Activated CD8-positive, alpha-beta memory T cell treated with anti-CD3 and anti-CD28 coated beads for 24 hours (primary cell): ENCODE measurements around the gene NDUFB7.
"Not testable (repeated sequence)": the region's sequence is repeated elsewhere in the genome, so short reads cannot be mapped to it uniquely, and the experiment has no call there.

Source experiments
- DNase-seq: peaks from one replicate; pipeline ENCODE4 v3.0.0-alpha.2; 2020

NDUFB7 gene

GRCh38 chr19:14571695-14572490 is at the start of gene NDUFB7:
TSS of gene NDUFB7 (minus strand) at chr19:14572066. CDS start at chr19:14572000, 66 bp downstream.
- peak; percentile 94 for DNase-seq

- no peak for DNase-seq
Measured at GRCh38 chr19:14619404-14619803, 47.5 kb upstream of the NDUFB7 start.

GRCh38 chr19:14616407-14616806 is 44.5 kb upstream of the NDUFB7 start:
- DNase-seq = no peak

- no peak for DNase-seq
Measured at GRCh38 chr19:14615623-14616022, 43.8 kb upstream of the NDUFB7 start.

GRCh38 chr19:14614099-14614412 is 42.2 kb upstream of the NDUFB7 start:
- DNase-seq = no peak

- not testable (repeated sequence) for DNase-seq
Measured at GRCh38 chr19:14613399-14614098, 41.7 kb upstream of the NDUFB7 start.

GRCh38 chr19:14612657-14613056 is 40.8 kb upstream of the NDUFB7 start:
- DNase-seq = no peak

- DNase-seq = not testable (repeated sequence)
Measured at GRCh38 chr19:14612242-14612641, 40.4 kb upstream of the NDUFB7 start.

GRCh38 chr19:14611051-14611450 is 39.2 kb upstream of the NDUFB7 start:
- DNase-seq = no peak

- DNase-seq = no peak
Measured at GRCh38 chr19:14606627-14607026, 34.8 kb upstream of the NDUFB7 start.

GRCh38 chr19:14603990-14604387 is 32.1 kb upstream of the NDUFB7 start:
- DNase-seq = no peak

GRCh38 chr19:14599548-14600147 is 27.8 kb upstream of the NDUFB7 start:
- no peak for DNase-seq

GRCh38 chr19:14595558-14595957 is 23.7 kb upstream of the NDUFB7 start:
- no peak for DNase-seq

GRCh38 chr19:14589433-14589832 is 17.6 kb upstream of the NDUFB7 start:
- DNase-seq = not testable (repeated sequence)

GRCh38 chr19:14585187-14585586 is 13.3 kb upstream of the NDUFB7 start:
- not testable (repeated sequence) for DNase-seq

- DNase-seq = not testable (repeated sequence)
Measured at GRCh38 chr19:14584372-14584771, 12.5 kb upstream of the NDUFB7 start.

- DNase-seq = no peak
Measured at GRCh38 chr19:14582894-14583340, 11.1 kb upstream of the NDUFB7 start, which contains the start of gene CLEC17A. TSS of gene CLEC17A (plus strand) at chr19:14583084. CDS start at chr19:14583161, 77 bp downstream.

GRCh38 chr19:14580623-14581237 is 8.9 kb upstream of the NDUFB7 start:
- no peak for DNase-seq

GRCh38 chr19:14577885-14578427 is 6.1 kb upstream of the NDUFB7 start:
- DNase-seq = no peak

GRCh38 chr19:14577264-14577663 is 5.4 kb upstream of the NDUFB7 start:
- DNase-seq = no peak

GRCh38 chr19:14576363-14576762 is 4.5 kb upstream of the NDUFB7 start:
- no peak for DNase-seq

GRCh38 chr19:14575428-14575980 is 3.6 kb upstream of the NDUFB7 start:
- no peak for DNase-seq
